ENCODE measurements around the gene INPP5A. TPM values are rescaled to one million over a fixed set of nuclear protein-coding genes. Genes with fewer than 3 reads are reported as not detected.

INPP5A gene
- total and polyA plus RNA-seq, 10 donors, result 11.1 to 41.3 (median 30.8) TPM

GRCh38 chr10:132611026-132611910 is 73.7 kb downstream of the INPP5A start:
- Histone ChIP-seq H3K9me3 (no peaks in the 10 kb centered on the region), H3K4me1 (peaks cover 3 to 51% (median 24%) of the 10 kb centered on the region in 6 donors), H3K27ac (peak overlapping the region in 1 of 8 donors; percentile 27), H3K36me3 (peaks cover 0 to 53% (median 7%) of the 10 kb centered on the region in 6 donors), H3K4me3 (no peak overlapping the region), H3K27me3 (replicated peaks in 1 of 7) (no peaks in the 10 kb centered on the region)
- TF ChIP-seq POLR2AphosphoS5 (IDR thresholded peaks at IDR 0.05), result no peak
- no peak for TF ChIP-seq CTCF (IDR thresholded peaks at IDR 0.05 in 8 of 11, conservative IDR thresholded peaks at IDR 0.05 in 3 of 11)
- TF ChIP-seq POLR2A (IDR thresholded peaks at IDR 0.05), result no peak
- no peak for DNase-seq
- 74 to 92% (median 84%) methylated on average over 5 of the region's 5 CpGs for WGBS, 5 donors
- intact Hi-C loops (cut with DNase I; ENCODE audit: low total_unique reads), result no loop called here

GRCh38 chr10:132611986-132612385 is 74.4 kb downstream of the INPP5A start:
- H3K4me1 ChIP-seq, result peaks cover under 1 to 51% (median 22%) of the 10 kb centered on the region in 6 donors
- H3K27ac ChIP-seq, result peak overlapping the region in 1 of 8 donors; percentile 27
- WGBS, 5 donors, result 45 to 53% (median 47%) methylated on average over 3 of the region's 3 CpGs
- no peaks in the 10 kb centered on the region for H3K9me3 ChIP-seq
- no peaks in the 10 kb centered on the region for H3K27me3 ChIP-seq (replicated peaks in 1 of 7)
- no peak for DNase-seq
- TF ChIP-seq CTCF (IDR thresholded peaks at IDR 0.05 in 8 of 11, conservative IDR thresholded peaks at IDR 0.05 in 3 of 11) (no peak), POLR2A (IDR thresholded peaks at IDR 0.05) (no peak), POLR2AphosphoS5 (IDR thresholded peaks at IDR 0.05) (no peak)
- H3K36me3 ChIP-seq, result peaks cover 0 to 58% (median 8%) of the 10 kb centered on the region in 6 donors
- intact Hi-C loops (cut with DNase I; ENCODE audit: low total_unique reads), result no loop called here
- no peak overlapping the region for H3K4me3 ChIP-seq

- Histone ChIP-seq H3K36me3 (peaks cover 0 to 61% (median 11%) of the 10 kb centered on the region in 6 donors), H3K9me3 (no peaks in the 10 kb centered on the region), H3K4me3 (no peak overlapping the region), H3K27ac (no peak overlapping the region), H3K27me3 (replicated peaks in 1 of 7) (no peaks in the 10 kb centered on the region), H3K4me1 (peaks cover 0 to 51% (median 19%) of the 10 kb centered on the region in 6 donors)
- intact Hi-C loops (cut with DNase I; ENCODE audit: low total_unique reads), result no loop called here
- DNase-seq, result peak; percentile 53
- TF ChIP-seq CTCF (IDR thresholded peaks at IDR 0.05 in 8 of 11, conservative IDR thresholded peaks at IDR 0.05 in 3 of 11) (no peak), POLR2AphosphoS5 (IDR thresholded peaks at IDR 0.05) (no peak), POLR2A (IDR thresholded peaks at IDR 0.05) (no peak)
- WGBS, 5 donors, result 84 to 90% (median 89%) methylated on average over 25 to 27 of the region's 27 CpGs
Observed at GRCh38 chr10:132612571-132613504, 75.3 kb downstream of the INPP5A start.
